Epithelial cell of proximal tubule (primary cell): Measurements from ENCODE around the gene XAB2. TPM values are rescaled to one million over a fixed set of nuclear protein-coding genes. Genes with fewer than 3 reads are reported as not detected.
"Not testable (repeated sequence)": the region's sequence is repeated elsewhere in the genome, so short reads cannot be mapped to it uniquely, and the experiment has no call there.

Experiments used
- DNase-seq: peaks from one replicate; pipeline ENCODE4 v3.0.0-alpha.2; 2011; ENCODE audit warnings: low read depth
- H3K4me3 ChIP-seq: 2 replicates; pipeline ENCODE4 v1.5.1; 2011; ENCODE audit warnings: low read depth, mild to moderate bottlenecking, low read length
- total RNA-seq: library from RNA; depleted of rRNA; stranded (reverse); fragments of >200 nt; gene quantifications from 2 replicates; pipeline ENCODE4 v1.2.3, GENCODE V29; 2015
- TF ChIP-seq, protein P1 (sequence below): conservative IDR thresholded peaks from 2 replicates; pipeline ENCODE4 v1.5.1; 2012; ENCODE audit warnings: low read depth, mild to moderate bottlenecking, low read length

The XAB2 gene
- total RNA-seq, 1 donor from 2014 or later = 44.1 TPM

DNA sequence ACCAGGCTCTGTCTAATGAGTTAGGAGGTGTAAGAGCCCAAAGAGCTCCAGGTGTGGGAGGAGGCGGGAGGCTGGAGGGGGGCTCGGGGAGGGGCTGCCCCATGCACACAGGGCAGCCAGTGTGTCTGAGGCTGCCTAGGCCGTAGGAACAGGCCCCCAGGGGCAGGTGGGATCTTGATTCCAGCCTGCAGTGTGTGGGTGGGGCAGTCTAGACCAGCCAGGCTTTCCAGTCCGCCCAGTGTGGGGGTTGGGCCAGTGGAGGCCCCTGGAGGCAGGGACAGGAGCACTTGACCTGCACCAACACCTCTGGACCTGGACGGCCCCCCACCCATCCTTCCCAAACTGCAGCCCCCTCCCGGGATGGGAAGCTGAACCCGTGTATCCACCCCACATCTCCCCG lies 39.1 kb downstream of the XAB2 start:
- TF ChIP-seq, protein P1, sequence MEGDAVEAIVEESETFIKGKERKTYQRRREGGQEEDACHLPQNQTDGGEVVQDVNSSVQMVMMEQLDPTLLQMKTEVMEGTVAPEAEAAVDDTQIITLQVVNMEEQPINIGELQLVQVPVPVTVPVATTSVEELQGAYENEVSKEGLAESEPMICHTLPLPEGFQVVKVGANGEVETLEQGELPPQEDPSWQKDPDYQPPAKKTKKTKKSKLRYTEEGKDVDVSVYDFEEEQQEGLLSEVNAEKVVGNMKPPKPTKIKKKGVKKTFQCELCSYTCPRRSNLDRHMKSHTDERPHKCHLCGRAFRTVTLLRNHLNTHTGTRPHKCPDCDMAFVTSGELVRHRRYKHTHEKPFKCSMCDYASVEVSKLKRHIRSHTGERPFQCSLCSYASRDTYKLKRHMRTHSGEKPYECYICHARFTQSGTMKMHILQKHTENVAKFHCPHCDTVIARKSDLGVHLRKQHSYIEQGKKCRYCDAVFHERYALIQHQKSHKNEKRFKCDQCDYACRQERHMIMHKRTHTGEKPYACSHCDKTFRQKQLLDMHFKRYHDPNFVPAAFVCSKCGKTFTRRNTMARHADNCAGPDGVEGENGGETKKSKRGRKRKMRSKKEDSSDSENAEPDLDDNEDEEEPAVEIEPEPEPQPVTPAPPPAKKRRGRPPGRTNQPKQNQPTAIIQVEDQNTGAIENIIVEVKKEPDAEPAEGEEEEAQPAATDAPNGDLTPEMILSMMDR = no peak
- DNase-seq = no peak
- H3K4me3 ChIP-seq = no peak overlapping the region

DNA sequence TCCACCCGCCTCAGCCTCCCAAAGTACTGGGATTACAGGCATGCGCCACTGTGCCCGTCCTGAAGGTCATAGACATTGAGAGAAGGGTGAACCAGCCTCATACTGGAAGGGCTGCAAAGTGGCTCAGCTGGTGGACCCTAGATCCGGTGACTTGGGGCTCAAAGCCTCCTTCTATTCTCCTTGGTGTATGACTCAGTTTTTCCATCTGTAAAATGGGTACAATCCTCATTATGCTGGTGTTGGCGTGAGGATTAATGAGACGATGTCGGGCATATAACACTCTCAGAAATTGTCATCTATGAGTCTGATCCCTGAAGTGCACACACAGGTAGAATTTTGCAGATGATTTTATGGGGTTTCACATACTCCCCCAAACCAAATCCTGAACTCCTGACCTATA lies 39.5 kb downstream of the XAB2 start:
- TF ChIP-seq, protein P1 = no peak
- H3K4me3 ChIP-seq = no peak overlapping the region
- DNase-seq = no peak

DNA sequence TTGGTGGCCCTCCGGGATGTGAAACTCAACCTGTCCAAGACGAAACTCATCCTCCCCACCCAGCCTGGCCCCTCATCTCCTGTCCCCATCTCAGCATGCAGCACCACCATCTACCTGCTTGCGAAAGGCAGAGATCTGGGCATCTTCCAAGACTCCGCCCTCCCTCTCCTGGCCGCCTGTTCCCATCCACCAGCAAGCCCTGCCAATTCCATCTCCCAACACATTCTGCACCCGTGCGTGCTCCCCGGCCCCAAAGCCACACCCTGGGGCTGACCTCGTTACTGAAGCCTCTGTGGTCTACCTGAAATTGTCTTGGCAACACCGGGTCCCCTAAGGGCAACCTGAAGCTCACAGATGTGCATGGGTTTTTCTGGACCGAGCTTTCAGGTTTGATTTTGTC lies 46.9 kb downstream of the XAB2 start:
- no peak for DNase-seq
- no peak overlapping the region for H3K4me3 ChIP-seq
- TF ChIP-seq, protein P1 = no peak

DNA sequence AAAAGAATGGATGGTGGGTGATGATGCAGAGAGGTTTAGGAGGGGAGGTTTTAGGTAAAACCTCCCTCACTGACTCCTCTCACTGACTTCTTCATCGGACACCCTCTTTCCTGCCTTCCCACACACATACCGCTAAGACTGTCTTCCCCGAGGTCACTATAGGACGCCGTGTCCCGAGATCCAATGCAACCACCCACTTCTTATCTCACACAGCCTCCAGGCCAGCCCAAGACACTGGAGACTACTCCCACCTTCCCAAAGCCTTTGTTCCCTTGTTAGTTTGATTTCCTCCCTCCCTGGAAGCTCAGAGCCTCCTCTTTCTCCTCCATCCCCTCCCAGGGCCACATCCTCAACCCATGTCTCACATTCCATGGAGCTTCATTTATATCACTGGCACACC lies 50.2 kb downstream of the XAB2 start:
- no peak for DNase-seq
- TF ChIP-seq, protein P1 = no peak
- H3K4me3 ChIP-seq = no peak overlapping the region

DNA sequence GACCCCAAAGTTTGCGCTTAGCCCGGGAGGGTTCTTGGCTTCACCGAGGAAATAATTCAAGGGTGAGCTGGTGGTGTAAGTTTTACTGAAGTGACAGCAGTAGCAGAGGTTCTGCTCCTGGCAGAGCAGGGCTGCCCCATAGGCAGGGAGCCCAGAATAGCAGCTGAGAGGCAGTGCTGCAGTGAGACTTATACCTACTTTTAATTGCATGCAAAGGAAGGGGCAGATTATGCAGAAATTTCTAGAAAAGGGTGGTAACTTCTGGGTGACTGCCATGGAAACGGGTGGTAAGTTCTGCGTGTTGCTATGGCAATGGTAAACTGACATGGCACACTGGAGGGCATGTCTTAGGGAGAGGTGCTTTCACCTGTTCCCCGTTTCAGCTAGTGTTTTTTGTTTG lies 51.2 kb downstream of the XAB2 start:
- DNase-seq = no peak
- H3K4me3 ChIP-seq = no peak overlapping the region
- TF ChIP-seq, protein P1 = no peak

DNA sequence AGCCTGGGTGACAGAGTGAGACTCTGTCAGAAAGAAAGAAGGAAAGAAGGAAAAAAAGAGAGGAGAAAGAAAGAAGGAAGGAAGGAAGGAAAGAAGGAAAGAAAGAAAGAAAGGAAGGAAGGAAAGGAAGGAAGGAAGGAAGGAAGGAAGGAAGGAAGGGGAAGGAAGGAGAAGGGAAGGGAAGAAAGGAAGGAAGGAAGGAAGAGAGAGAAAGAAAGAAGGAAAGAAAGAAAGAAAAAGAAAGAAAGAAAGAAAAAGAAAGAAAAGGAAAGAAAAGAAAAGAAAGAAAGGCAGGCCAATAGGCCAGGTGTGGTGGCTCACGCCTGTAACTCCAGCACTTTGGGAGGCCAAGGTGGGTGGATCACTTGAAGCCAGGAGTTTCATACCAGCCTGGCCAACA lies 51.9 kb downstream of the XAB2 start:
- not testable (repeated sequence) for DNase-seq, H3K4me3 ChIP-seq

DNA sequence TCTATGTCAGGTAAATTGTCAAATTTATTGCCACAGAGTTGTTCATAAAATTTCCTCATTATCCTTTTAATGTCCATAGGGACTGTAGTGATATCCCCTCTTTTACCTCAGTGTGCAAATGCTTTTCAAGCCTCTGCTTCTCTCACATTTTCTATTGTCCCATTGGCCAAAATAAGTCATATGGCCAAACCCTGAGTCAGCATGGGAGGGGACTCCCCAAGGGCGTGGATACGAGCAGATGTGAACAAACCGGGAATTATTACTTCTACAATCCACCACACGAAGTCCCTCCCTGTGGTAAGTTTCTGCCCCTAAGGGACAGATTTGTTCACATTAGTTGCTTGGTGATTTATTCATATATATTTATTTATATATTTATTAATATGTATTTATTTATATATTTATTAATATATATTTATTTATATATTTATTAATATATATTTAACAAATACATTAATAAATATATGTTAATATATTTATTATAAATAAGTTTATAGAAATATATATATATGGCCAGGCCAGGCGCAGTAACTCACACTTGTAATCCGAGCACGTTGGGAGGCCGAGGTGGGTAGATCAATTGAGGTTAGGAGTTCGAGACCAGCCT lies 53.8 kb downstream of the XAB2 start:
- TF ChIP-seq, protein P1 = no peak
- no peak for DNase-seq
- no peak overlapping the region for H3K4me3 ChIP-seq
